ENCODE results near the gene LRP6.

DNA sequence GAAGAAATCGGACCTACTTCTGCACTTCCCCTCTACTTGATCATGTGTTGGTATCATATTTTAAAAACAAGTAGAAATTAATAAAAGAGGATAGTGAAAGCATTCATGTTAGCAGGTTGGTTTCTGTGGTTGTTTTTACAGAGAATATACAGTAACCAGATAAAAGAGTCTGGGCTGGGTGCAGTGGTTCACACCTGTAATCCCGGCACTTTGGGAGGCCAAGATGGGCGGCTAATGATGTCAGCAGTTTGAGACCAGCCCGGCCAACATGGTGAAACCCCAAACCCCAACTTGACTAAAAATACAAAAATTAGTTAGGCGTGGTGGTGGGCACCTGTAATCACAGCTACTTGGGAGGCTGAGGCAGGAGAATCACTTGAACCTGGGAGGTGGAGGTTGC lies 55.9 kb downstream of the LRP6 start:
- no peak for TF ChIP-seq SMC3 (conservative IDR thresholded peaks at IDR 0.05; ENCODE audit: poor library complexity)
- TF ChIP-seq, protein P1, sequence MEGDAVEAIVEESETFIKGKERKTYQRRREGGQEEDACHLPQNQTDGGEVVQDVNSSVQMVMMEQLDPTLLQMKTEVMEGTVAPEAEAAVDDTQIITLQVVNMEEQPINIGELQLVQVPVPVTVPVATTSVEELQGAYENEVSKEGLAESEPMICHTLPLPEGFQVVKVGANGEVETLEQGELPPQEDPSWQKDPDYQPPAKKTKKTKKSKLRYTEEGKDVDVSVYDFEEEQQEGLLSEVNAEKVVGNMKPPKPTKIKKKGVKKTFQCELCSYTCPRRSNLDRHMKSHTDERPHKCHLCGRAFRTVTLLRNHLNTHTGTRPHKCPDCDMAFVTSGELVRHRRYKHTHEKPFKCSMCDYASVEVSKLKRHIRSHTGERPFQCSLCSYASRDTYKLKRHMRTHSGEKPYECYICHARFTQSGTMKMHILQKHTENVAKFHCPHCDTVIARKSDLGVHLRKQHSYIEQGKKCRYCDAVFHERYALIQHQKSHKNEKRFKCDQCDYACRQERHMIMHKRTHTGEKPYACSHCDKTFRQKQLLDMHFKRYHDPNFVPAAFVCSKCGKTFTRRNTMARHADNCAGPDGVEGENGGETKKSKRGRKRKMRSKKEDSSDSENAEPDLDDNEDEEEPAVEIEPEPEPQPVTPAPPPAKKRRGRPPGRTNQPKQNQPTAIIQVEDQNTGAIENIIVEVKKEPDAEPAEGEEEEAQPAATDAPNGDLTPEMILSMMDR (IDR thresholded peaks at IDR 0.05; ENCODE audit: poor library complexity, severe bottlenecking) = no peak
- no peak for TF ChIP-seq EZH2 (IDR thresholded peaks at IDR 0.05; ENCODE audit: borderline replicate concordance, insufficient read depth, low read length, poor library complexity, severe bottlenecking)
